ENCODE measurements around the gene SRC. TPM values are rescaled to one million over a fixed set of nuclear protein-coding genes. Genes with fewer than 3 reads are reported as not detected.

Gene SRC
- total RNA-seq, 4 donors from 2014 or later, result 23.4 to 36.9 (median 29.0) TPM

GRCh38 chr20:37389241-37389747, 43.4 kb downstream of the SRC start:
- no peak for DNase-seq (ENCODE audit: low spot score in 2 of 2)
- peaks cover 0 to 8% (median 2%) of the 10 kb centered on the region in 4 donors for H3K4me1 ChIP-seq
- H3K4me3 ChIP-seq, result no peak overlapping the region
- no peak overlapping the region for H3K27ac ChIP-seq
- no peaks in the 10 kb centered on the region for H3K27me3 ChIP-seq
- 72 to 81% methylated on average over 12 of the region's 12 CpGs for WGBS, 2 donors
- no peaks in the 10 kb centered on the region for H3K9me3 ChIP-seq
- peaks cover 0 to 80% (median 0%) of the 10 kb centered on the region in 3 donors for H3K36me3 ChIP-seq
- TF ChIP-seq POLR2A (IDR thresholded peaks at IDR 0.05), result no peak
- no peak for TF ChIP-seq EP300 (IDR thresholded peaks at IDR 0.05)
- TF ChIP-seq CTCF (IDR thresholded peaks at IDR 0.05), result no peak

- no peak overlapping the region for H3K4me3 ChIP-seq
- peaks cover 0 to 10% (median 2%) of the 10 kb centered on the region in 4 donors for H3K4me1 ChIP-seq
- DNase-seq (ENCODE audit: low spot score in 2 of 2), result no peak
- H3K9me3 ChIP-seq, result no peaks in the 10 kb centered on the region
- no peak for TF ChIP-seq CTCF (IDR thresholded peaks at IDR 0.05)
- TF ChIP-seq EP300 (IDR thresholded peaks at IDR 0.05), result no peak
- TF ChIP-seq POLR2A (IDR thresholded peaks at IDR 0.05), result no peak
- H3K27ac ChIP-seq, result no peak overlapping the region
- no peaks in the 10 kb centered on the region for H3K27me3 ChIP-seq
- peaks cover 0 to 83% (median 0%) of the 10 kb centered on the region in 3 donors for H3K36me3 ChIP-seq
- 90 to 100% methylated on average over 6 of the region's 6 CpGs for WGBS, 2 donors
Measured at GRCh38 chr20:37389844-37390275, 43.9 kb downstream of the SRC start.

GRCh38 chr20:37390503-37390890, 44.6 kb downstream of the SRC start:
- H3K9me3 ChIP-seq, result no peaks in the 10 kb centered on the region
- WGBS, 2 donors, result 93 to 97% methylated on average over 9 of the region's 9 CpGs
- no peak overlapping the region for H3K27ac ChIP-seq
- H3K27me3 ChIP-seq, result no peaks in the 10 kb centered on the region
- peaks cover 0 to 13% (median 6%) of the 10 kb centered on the region in 4 donors for H3K4me1 ChIP-seq
- no peak for DNase-seq (ENCODE audit: low spot score in 2 of 2)
- TF ChIP-seq CTCF (IDR thresholded peaks at IDR 0.05), result no peak
- TF ChIP-seq EP300 (IDR thresholded peaks at IDR 0.05), result no peak
- no peak for TF ChIP-seq POLR2A (IDR thresholded peaks at IDR 0.05)
- no peak overlapping the region for H3K4me3 ChIP-seq
- peaks cover 0 to 78% (median 0%) of the 10 kb centered on the region in 3 donors for H3K36me3 ChIP-seq

- DNase-seq (ENCODE audit: low spot score in 2 of 2), result no peak
- WGBS, 2 donors, result 64 to 69% methylated on average over 9 to 11 of the region's 12 CpGs
- Histone ChIP-seq H3K36me3 (peaks cover 0 to 73% (median 0%) of the 10 kb centered on the region in 3 donors), H3K4me1 (peaks cover 0 to 18% (median 7%) of the 10 kb centered on the region in 4 donors), H3K9me3 (no peaks in the 10 kb centered on the region), H3K27ac (no peak overlapping the region), H3K4me3 (no peak overlapping the region), H3K27me3 (no peaks in the 10 kb centered on the region)
- TF ChIP-seq EP300 (IDR thresholded peaks at IDR 0.05), result no peak
- TF ChIP-seq CTCF (IDR thresholded peaks at IDR 0.05), result no peak
- no peak for TF ChIP-seq POLR2A (IDR thresholded peaks at IDR 0.05)
Measured at GRCh38 chr20:37390891-37391525, 45.1 kb downstream of the SRC start.

GRCh38 chr20:37392441-37393195, 46.7 kb downstream of the SRC start:
- no peak for DNase-seq (ENCODE audit: low spot score in 2 of 2)
- 79 to 83% methylated on average over 16 of the region's 16 CpGs for WGBS, 2 donors
- peaks cover 0 to 23% (median 7%) of the 10 kb centered on the region in 4 donors for H3K4me1 ChIP-seq

More at GRCh38 chr20:37392441-37393195, 46.7 kb downstream of the SRC start:
- Histone ChIP-seq H3K36me3 (peaks cover 0 to 68% (median 0%) of the 10 kb centered on the region in 3 donors), H3K27me3 (no peaks in the 10 kb centered on the region), H3K27ac (no peak overlapping the region), H3K9me3 (no peaks in the 10 kb centered on the region), H3K4me3 (no peak overlapping the region)
- TF ChIP-seq CTCF (IDR thresholded peaks at IDR 0.05) (no peak), EP300 (IDR thresholded peaks at IDR 0.05) (no peak), POLR2A (IDR thresholded peaks at IDR 0.05) (no peak)

All from tibial nerve (tissue), 4 donors.